CD14-positive monocyte (primary cell): Measurements from ENCODE around the gene TFDP2. TPM values are rescaled to one million over a fixed set of nuclear protein-coding genes. Genes with fewer than 3 reads are reported as not detected.

ENCODE experiments used
- DNase-seq, 3 donors: peaks; one replicate each; pipeline ENCODE4 v3.0.0-alpha.2; 2011 to 2022
- H2AFZ ChIP-seq: 2 replicates; pipeline ENCODE4 v1.6.0; 2012; ENCODE audit warnings: mild to moderate bottlenecking, low read depth, low read length, inconsistent platforms; ENCODE audit not compliant: insufficient read depth, poor library complexity, severe bottlenecking
- H3K27ac ChIP-seq, 2 donors: 1 replicate in 1 of 2; 2 replicates in 1 of 2; pipeline ENCODE4 v1.5.1; 2012 to 2013; ENCODE audit warnings: low read length in 2 of 2, control low read depth in 1 of 2, inconsistent platforms in 1 of 2, low read depth in 1 of 2, mild to moderate bottlenecking in 1 of 2
- H3K27me3 ChIP-seq, 2 donors: one replicate each; pipeline versions ENCODE4 v1.6.0 to v1.6.1; 2011 to 2013; ENCODE audit warnings: low read length in 2 of 2; ENCODE audit not compliant: control insufficient read depth in 2 of 2, insufficient read depth in 2 of 2
- H3K36me3 ChIP-seq, 2 donors: replicated peaks in 1 of 2; 1 replicate in 1 of 2; 2 replicates in 1 of 2; pipeline versions ENCODE4 v1.5.1 to v1.6.1; 2012 to 2013; ENCODE audit warnings: low read length in 2 of 2, control low read depth in 1 of 2, inconsistent platforms in 1 of 2, mild to moderate bottlenecking in 1 of 2; ENCODE audit not compliant: insufficient read depth in 2 of 2, control insufficient read depth in 1 of 2
- H3K4me1 ChIP-seq, 2 donors: 1 replicate in 1 of 2; 2 replicates in 1 of 2; pipeline versions ENCODE4 v1.5.1 to v1.6.1; 2012 to 2013; ENCODE audit warnings: low read length in 2 of 2, control low read depth in 1 of 2, inconsistent platforms in 1 of 2, mild to moderate bottlenecking in 1 of 2, moderate library complexity in 1 of 2; ENCODE audit not compliant: insufficient read depth in 2 of 2, control insufficient read depth in 1 of 2
- H3K4me2 ChIP-seq: replicated peaks from 2 replicates; pipeline ENCODE3; 2012; ENCODE audit warnings: low read length, moderate library complexity, mild to moderate bottlenecking; ENCODE audit not compliant: poor library complexity, severe bottlenecking; ENCODE audit errors: extremely low read depth
- H3K4me3 ChIP-seq, 3 experiments: fragments of 200-600 bp in 1 of 3; sonication (generic) in 1 of 3; replicated peaks in 1 of 3; 1 replicate in 2 of 3; 2 replicates in 1 of 3; pipeline ENCODE4 v1.5.1; 2011 to 2013; ENCODE audit warnings: low read length in 3 of 3, mild to moderate bottlenecking in 3 of 3, control low read depth in 2 of 3, low read depth in 2 of 3, inconsistent platforms in 1 of 3, moderate library complexity in 1 of 3
- H3K79me2 ChIP-seq: 2 replicates; pipeline ENCODE4 v1.6.0; 2012; ENCODE audit warnings: mild to moderate bottlenecking, control low read depth, inconsistent platforms, low read length, moderate library complexity; ENCODE audit not compliant: insufficient read depth
- H3K9ac ChIP-seq: 2 replicates; pipeline ENCODE4 v1.6.0; 2017; ENCODE audit warnings: low read length, mild to moderate bottlenecking; ENCODE audit not compliant: insufficient read depth, poor library complexity, severe bottlenecking
- H3K9me3 ChIP-seq, 2 donors: replicated peaks in 1 of 2; 1 replicate in 1 of 2; 2 replicates in 1 of 2; pipeline versions ENCODE4 v1.5.1 to v1.6.1; 2012 to 2013; ENCODE audit warnings: low read length in 2 of 2, control low read depth in 1 of 2; ENCODE audit not compliant: control insufficient read depth in 1 of 2, insufficient read depth in 1 of 2
- H4K20me1 ChIP-seq: 2 replicates; pipeline ENCODE4 v1.6.0; 2012; ENCODE audit warnings: mild to moderate bottlenecking, low read length, control low read depth, moderate library complexity; ENCODE audit not compliant: insufficient read depth
- H3K27ac Mint-ChIP-seq, 7 donors: one replicate each; pipeline ENCODE4 v1.8.0; 2020; ENCODE audit warnings: mild to moderate bottlenecking in 7 of 7, mixed read lengths in 7 of 7, moderate library complexity in 6 of 7, inconsistent platforms in 2 of 7
- H3K27me3 Mint-ChIP-seq, 3 donors: one replicate each; pipeline ENCODE4 v1.8.0; 2021 to 2022; ENCODE audit warnings: low read depth in 3 of 3, mild to moderate bottlenecking in 3 of 3, mixed read lengths in 3 of 3, moderate library complexity in 3 of 3, inconsistent platforms in 1 of 3
- H3K36me3 Mint-ChIP-seq, 2 donors: one replicate each; pipeline ENCODE4 v1.8.0; 2020; ENCODE audit warnings: mixed read lengths in 2 of 2, inconsistent platforms in 1 of 2, mild to moderate bottlenecking in 1 of 2
- H3K4me1 Mint-ChIP-seq: one replicate; pipeline ENCODE4 v1.8.0; 2020; ENCODE audit warnings: mild to moderate bottlenecking, mixed read lengths
- H3K4me3 Mint-ChIP-seq, 2 donors: one replicate each; pipeline ENCODE4 v1.8.0; 2020; ENCODE audit warnings: mild to moderate bottlenecking in 2 of 2, mixed read lengths in 2 of 2, moderate library complexity in 1 of 2
- H3K9me3 Mint-ChIP-seq, 7 donors: one replicate each; pipeline ENCODE4 v1.8.0; 2020 to 2022; ENCODE audit warnings: mixed read lengths in 7 of 7, mild to moderate bottlenecking in 6 of 7, moderate library complexity in 6 of 7, inconsistent platforms in 2 of 7
- CTCF ChIP-seq: fragments of 200-600 bp; IDR thresholded peaks from one replicate; pipeline ENCODE4 v1.8.0; 2022; ENCODE audit warnings: antibody characterized with exemption, mild to moderate bottlenecking
- WGBS: methylation state at CpG from one replicate; pipeline ENCODE4 v1.1.5; 2013; ENCODE audit warnings: missing lambda C conversion rate; ENCODE audit not compliant: insufficient coverage; 5-methylcytosine and 5-hydroxymethylcytosine counted together
- intact Hi-C, 2 donors: fragments of 100-400 bp; cut with micrococcal nuclease; formaldehyde crosslinking; loops; one replicate each; pipeline versions ENCODE4 v1.15.0 to v1.15.1; 2023
- polyA plus RNA-seq, 3 donors: library from polyadenylated mRNA; depleted of rRNA in 1 of 3; unstranded in 2 of 3; stranded (reverse) in 1 of 3; fragments of 300-500 nt in 2 of 3; fragments of >200 nt in 1 of 3; fragmentation: Illumina TruSeq in 2 of 3; gene quantifications; 1 replicate in 2 of 3; 2 replicates in 1 of 3; pipeline ENCODE4 v1.2.3, GENCODE V29; 2012 to 2021

Gene TFDP2
- polyA plus RNA-seq, 3 donors = 1.1 to 3.5 (median 1.7) TPM

- no peak for DNase-seq
- H3K79me2 ChIP-seq = no peaks in the 10 kb centered on the region
- peaks cover 18 to 31% of the 10 kb centered on the region in 2 donors for H3K36me3 Mint-ChIP-seq
- H3K27ac Mint-ChIP-seq = peak overlapping the region in 1 of 7 donors; percentile 25
- no peak overlapping the region for H3K27ac ChIP-seq
- intact Hi-C loops = no loop called here
- H3K4me3 Mint-ChIP-seq = no peak overlapping the region
- 100% methylated on average over 3 of the region's 4 CpGs for WGBS
- no peak for TF ChIP-seq CTCF
- H3K4me1 ChIP-seq = no peaks in the 10 kb centered on the region
- peaks cover 0 to 5% (median 2%) of the 10 kb centered on the region in 3 donors for H3K27me3 Mint-ChIP-seq
- no peak overlapping the region for H3K9ac ChIP-seq
- peaks cover 0 to 5% (median 0%) of the 10 kb centered on the region in 7 donors for H3K9me3 Mint-ChIP-seq
- no peak overlapping the region for H3K4me3 ChIP-seq
- peaks cover 6 to 30% of the 10 kb centered on the region in 2 donors for H3K36me3 ChIP-seq
- no peak overlapping the region for H3K4me2 ChIP-seq
- H4K20me1 ChIP-seq = no peaks in the 10 kb centered on the region
- no peak overlapping the region for H2AFZ ChIP-seq
- no peaks in the 10 kb centered on the region for H3K27me3 ChIP-seq
- no peaks in the 10 kb centered on the region for H3K9me3 ChIP-seq
- H3K4me1 Mint-ChIP-seq = no peaks in the 10 kb centered on the region
These were observed 218.5 kb downstream of the TFDP2 start for GRCh38 chr3:141930801-141931200.

GRCh38 chr3:141929341-141929995, 219.9 kb downstream of the TFDP2 start:
- Histone ChIP-seq H3K9me3 (no peaks in the 10 kb centered on the region), H3K36me3 (peaks cover 6 to 39% of the 10 kb centered on the region in 2 donors), H3K27ac (no peak overlapping the region), H3K9ac (no peak overlapping the region), H2AFZ (no peak overlapping the region), H3K4me3 (no peak overlapping the region), H4K20me1 (no peaks in the 10 kb centered on the region), H3K4me1 (no peaks in the 10 kb centered on the region), H3K79me2 (no peaks in the 10 kb centered on the region), H3K27me3 (no peaks in the 10 kb centered on the region), H3K4me2 (no peak overlapping the region)
- Mint-ChIP-seq H3K4me1 (no peaks in the 10 kb centered on the region), H3K4me3 (no peak overlapping the region), H3K27ac (peak overlapping the region in 1 of 7 donors; percentile 27), H3K27me3 (peaks cover 0 to 5% (median 2%) of the 10 kb centered on the region in 3 donors), H3K36me3 (peaks cover 27 to 45% of the 10 kb centered on the region in 2 donors), H3K9me3 (peaks cover 0 to 5% (median 0%) of the 10 kb centered on the region in 7 donors)
- intact Hi-C loops = no loop called here
- TF ChIP-seq CTCF = no peak
- DNase-seq = no peak
- WGBS = 83% methylated on average over 6 of the region's 7 CpGs
